Osteoblast (primary cell): ENCODE results near the gene NECTIN3. TPM values are rescaled to one million over a fixed set of nuclear protein-coding genes. Genes with fewer than 3 reads are reported as not detected.

Experiments
- DNase-seq: peaks from one replicate; pipeline ENCODE4 v3.0.0; 2011; ENCODE audit warnings: low spot score, mixed read lengths; ENCODE audit not compliant: insufficient read length; ENCODE audit errors: missing footprints
- H2AFZ ChIP-seq: 2 replicates; pipeline ENCODE4 v1.6.0; 2011; ENCODE audit warnings: mild to moderate bottlenecking, low read length
- H3K27ac ChIP-seq: 2 replicates; pipeline ENCODE4 v1.5.1; 2011; ENCODE audit warnings: mild to moderate bottlenecking, low read depth, low read length, moderate library complexity
- H3K27me3 ChIP-seq: 2 replicates; pipeline ENCODE4 v1.6.0; 2012; ENCODE audit warnings: mild to moderate bottlenecking, control low read depth, inconsistent platforms, low read length, moderate library complexity; ENCODE audit not compliant: insufficient read depth
- H3K36me3 ChIP-seq: 2 replicates; pipeline ENCODE4 v1.5.1; 2011; ENCODE audit warnings: mild to moderate bottlenecking, low read length, control low read depth, moderate library complexity; ENCODE audit not compliant: insufficient read depth
- H3K4me1 ChIP-seq: 2 replicates; pipeline ENCODE4 v1.5.1; 2011; ENCODE audit warnings: mild to moderate bottlenecking, low read length, control low read depth, moderate library complexity; ENCODE audit not compliant: insufficient read depth
- H3K4me2 ChIP-seq: 2 replicates; pipeline ENCODE4 v1.6.0; 2011; ENCODE audit warnings: mild to moderate bottlenecking, low read length; ENCODE audit not compliant: insufficient read depth
- H3K4me3 ChIP-seq: fragments of 200-600 bp; sonication (generic); 3 replicates; pipeline ENCODE4 v1.5.1; 2012; ENCODE audit warnings: mild to moderate bottlenecking, low read length, inconsistent platforms; ENCODE audit not compliant: insufficient read depth
- H3K79me2 ChIP-seq: 2 replicates; pipeline ENCODE4 v1.6.0; 2012; ENCODE audit warnings: mild to moderate bottlenecking, low read length, control low read depth, inconsistent platforms; ENCODE audit not compliant: insufficient read depth
- H3K9me3 ChIP-seq: 2 replicates; pipeline ENCODE4 v1.5.1; 2011; ENCODE audit warnings: low read depth, low read length, control low read depth
- H4K20me1 ChIP-seq: 2 replicates; pipeline ENCODE4 v1.6.0; 2012; ENCODE audit warnings: mild to moderate bottlenecking, low read length, control low read depth; ENCODE audit not compliant: insufficient read depth
- total RNA-seq: library from RNA; depleted of rRNA; stranded (reverse); fragments of >200 nt; gene quantifications from 2 replicates; pipeline ENCODE4 v1.2.3, GENCODE V29; 2012
- TF ChIP-seq, protein P1 (sequence below): IDR thresholded peaks from 2 replicates; pipeline ENCODE4 v1.5.1; 2011; ENCODE audit warnings: mild to moderate bottlenecking, low read depth, low read length, moderate library complexity; ENCODE audit errors: extremely low read depth

NECTIN3 gene
- total RNA-seq, 1 donor = 39.8 TPM

GRCh38 chr3:111200027-111200426 lies 128.4 kb downstream of the NECTIN3 start:
- TF ChIP-seq, protein P1, sequence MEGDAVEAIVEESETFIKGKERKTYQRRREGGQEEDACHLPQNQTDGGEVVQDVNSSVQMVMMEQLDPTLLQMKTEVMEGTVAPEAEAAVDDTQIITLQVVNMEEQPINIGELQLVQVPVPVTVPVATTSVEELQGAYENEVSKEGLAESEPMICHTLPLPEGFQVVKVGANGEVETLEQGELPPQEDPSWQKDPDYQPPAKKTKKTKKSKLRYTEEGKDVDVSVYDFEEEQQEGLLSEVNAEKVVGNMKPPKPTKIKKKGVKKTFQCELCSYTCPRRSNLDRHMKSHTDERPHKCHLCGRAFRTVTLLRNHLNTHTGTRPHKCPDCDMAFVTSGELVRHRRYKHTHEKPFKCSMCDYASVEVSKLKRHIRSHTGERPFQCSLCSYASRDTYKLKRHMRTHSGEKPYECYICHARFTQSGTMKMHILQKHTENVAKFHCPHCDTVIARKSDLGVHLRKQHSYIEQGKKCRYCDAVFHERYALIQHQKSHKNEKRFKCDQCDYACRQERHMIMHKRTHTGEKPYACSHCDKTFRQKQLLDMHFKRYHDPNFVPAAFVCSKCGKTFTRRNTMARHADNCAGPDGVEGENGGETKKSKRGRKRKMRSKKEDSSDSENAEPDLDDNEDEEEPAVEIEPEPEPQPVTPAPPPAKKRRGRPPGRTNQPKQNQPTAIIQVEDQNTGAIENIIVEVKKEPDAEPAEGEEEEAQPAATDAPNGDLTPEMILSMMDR = no peak
- Histone ChIP-seq H3K4me1 (no peaks in the 10 kb centered on the region), H3K9me3 (no peaks in the 10 kb centered on the region), H3K36me3 (no peaks in the 10 kb centered on the region), H3K4me3 (no peak overlapping the region), H3K79me2 (no peaks in the 10 kb centered on the region), H3K27ac (no peak overlapping the region), H4K20me1 (no peaks in the 10 kb centered on the region), H3K27me3 (no peaks in the 10 kb centered on the region), H2AFZ (no peak overlapping the region), H3K4me2 (no peak overlapping the region)
- DNase-seq = no peak

DNA sequence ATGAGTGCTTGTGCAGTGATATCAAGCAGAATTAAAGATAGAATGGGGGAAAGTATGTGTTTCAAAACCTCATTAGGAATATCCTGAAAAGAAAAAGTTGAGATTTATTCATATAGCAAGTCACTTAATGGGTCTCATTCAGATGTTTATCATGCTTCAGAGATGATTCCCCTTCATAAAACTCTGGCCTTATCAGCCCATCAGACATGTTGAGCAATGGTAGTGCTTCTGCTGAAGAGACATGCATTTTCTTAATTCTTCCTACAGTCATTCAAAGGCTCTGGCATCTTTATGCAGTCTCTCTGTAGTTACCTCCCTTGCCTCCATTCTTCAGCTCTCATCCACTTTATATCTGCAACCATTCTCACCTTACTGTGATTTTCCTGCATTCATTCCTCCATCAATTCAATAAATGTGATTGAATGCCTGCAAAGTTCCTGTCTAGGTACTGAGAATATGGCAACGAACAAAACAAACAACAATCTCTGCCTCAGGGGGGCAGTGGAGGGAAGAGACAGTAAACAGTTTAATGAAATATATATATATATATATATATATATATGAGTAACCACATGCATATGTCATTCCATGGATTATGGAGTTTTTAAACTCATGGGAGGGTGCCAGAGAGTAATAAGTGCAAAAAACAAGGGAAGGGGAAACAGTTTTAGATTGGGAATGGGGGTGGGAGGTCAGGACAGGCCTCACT lies 138.5 kb downstream of the NECTIN3 start:
- TF ChIP-seq, protein P1 = peak; percentile 15
- Histone ChIP-seq H3K79me2 (no peaks in the 10 kb centered on the region), H3K27ac (peak overlapping the region; percentile 11), H2AFZ (no peak overlapping the region), H3K4me3 (no peak overlapping the region), H3K27me3 (no peaks in the 10 kb centered on the region), H4K20me1 (no peaks in the 10 kb centered on the region), H3K4me2 (peak overlapping the region; percentile 33), H3K4me1 (peaks cover 19% of the 10 kb centered on the region), H3K36me3 (no peaks in the 10 kb centered on the region), H3K9me3 (no peaks in the 10 kb centered on the region)
- DNase-seq = no peak

DNA sequence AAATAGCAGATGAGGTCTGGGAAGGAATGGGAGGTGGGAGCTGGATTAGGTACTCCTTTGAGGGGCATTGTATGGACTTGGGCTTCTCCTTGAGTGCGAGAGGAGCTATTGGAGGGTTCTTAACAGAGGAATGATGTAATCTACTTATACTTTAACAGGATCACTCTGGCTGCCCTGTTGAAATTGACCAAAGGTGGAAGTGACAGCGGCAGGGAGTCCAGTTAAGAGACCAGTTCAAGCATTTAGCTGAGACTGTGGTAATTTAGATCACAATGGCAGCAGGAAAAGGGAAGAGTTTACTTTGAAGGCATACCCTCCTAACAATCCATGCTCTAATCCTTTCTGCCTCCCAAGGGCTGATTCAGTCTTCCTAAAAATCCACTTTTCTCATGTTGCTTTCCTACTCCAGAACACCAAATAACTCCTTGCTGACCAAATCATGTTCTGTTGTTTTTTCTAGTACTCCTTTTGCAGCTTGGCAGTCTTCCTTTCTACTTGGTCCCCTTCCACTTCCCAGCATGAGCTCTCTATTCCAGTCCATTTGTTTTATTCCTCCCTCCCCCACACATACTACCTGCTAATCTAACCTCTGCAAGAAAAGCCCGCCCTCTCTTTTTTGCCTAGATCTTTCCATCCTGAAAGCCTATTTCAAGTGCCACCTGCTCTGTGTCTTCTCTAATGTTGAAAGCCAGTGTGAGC lies 139.4 kb downstream of the NECTIN3 start:
- Histone ChIP-seq H3K27ac (no peak overlapping the region), H3K4me2 (no peak overlapping the region), H3K9me3 (no peaks in the 10 kb centered on the region), H3K4me1 (peaks cover 19% of the 10 kb centered on the region), H4K20me1 (no peaks in the 10 kb centered on the region), H3K27me3 (no peaks in the 10 kb centered on the region), H3K4me3 (no peak overlapping the region), H3K36me3 (no peaks in the 10 kb centered on the region), H3K79me2 (no peaks in the 10 kb centered on the region), H2AFZ (no peak overlapping the region)
- DNase-seq = peak; percentile 49
- TF ChIP-seq, protein P1 = no peak

DNA sequence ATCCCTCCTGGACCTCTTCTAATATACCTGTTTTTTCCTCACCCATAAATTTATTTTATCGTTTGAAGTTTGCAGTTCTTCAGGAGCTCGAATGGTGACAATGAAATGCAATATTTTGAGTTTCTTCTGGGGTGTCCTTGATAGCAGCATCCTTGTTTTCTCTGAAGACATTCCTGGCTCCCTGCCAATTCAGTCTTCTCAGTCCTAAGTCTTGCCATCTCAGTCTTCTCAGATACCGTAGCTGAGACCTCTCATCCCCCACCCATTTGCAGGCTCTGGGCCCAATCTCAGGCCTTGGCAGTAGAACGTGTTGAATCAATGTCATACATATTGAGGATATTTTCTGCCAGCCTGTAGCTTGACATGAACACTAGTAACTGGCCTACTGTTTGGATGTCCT lies 140.9 kb downstream of the NECTIN3 start:
- Histone ChIP-seq H3K36me3 (no peaks in the 10 kb centered on the region), H3K9me3 (no peaks in the 10 kb centered on the region), H3K4me1 (peaks cover 19% of the 10 kb centered on the region), H3K4me2 (no peak overlapping the region), H2AFZ (no peak overlapping the region), H3K4me3 (no peak overlapping the region), H3K27me3 (no peaks in the 10 kb centered on the region), H3K79me2 (no peaks in the 10 kb centered on the region), H3K27ac (no peak overlapping the region), H4K20me1 (no peaks in the 10 kb centered on the region)
- TF ChIP-seq, protein P1 = no peak
- no peak for DNase-seq
